Measurements from ENCODE around the gene TINAG.

TINAG gene, protein sequence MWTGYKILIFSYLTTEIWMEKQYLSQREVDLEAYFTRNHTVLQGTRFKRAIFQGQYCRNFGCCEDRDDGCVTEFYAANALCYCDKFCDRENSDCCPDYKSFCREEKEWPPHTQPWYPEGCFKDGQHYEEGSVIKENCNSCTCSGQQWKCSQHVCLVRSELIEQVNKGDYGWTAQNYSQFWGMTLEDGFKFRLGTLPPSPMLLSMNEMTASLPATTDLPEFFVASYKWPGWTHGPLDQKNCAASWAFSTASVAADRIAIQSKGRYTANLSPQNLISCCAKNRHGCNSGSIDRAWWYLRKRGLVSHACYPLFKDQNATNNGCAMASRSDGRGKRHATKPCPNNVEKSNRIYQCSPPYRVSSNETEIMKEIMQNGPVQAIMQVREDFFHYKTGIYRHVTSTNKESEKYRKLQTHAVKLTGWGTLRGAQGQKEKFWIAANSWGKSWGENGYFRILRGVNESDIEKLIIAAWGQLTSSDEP

DNA sequence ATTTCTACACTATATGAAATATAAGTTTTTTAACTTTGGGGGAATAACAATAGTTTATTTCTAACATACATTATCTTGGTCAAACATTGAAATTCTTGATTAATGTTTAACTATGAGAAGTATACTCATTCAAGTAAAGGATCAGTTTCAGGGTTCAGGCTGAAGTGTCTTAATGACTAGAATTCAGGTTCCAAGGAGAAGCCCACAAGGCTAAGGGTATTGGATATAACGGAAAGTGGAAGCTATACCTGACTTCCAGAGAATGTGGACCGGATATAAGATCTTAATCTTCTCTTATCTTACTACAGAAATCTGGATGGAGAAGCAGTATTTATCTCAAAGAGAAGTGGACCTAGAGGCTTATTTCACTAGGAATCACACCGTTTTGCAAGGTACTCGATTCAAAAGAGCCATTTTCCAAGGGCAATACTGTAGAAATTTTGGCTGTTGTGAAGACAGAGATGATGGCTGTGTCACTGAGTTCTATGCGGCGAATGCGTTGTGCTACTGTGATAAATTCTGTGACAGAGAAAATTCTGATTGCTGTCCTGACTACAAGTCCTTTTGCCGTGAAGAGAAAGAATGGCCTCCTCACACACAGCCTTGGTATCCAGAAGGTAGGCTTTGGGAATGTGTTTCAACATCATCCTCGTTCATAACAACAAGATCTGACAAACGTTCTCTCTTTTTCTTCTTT, at the start of gene TINAG:
TSS of gene TINAG (plus strand) at position 153 of the 697 bp plus-strand sequence. CDS start at position 263, 110 bp downstream.
- DNase-seq (ENCODE audit: low read depth in 3 of 3), result no peak

- DNase-seq (ENCODE audit: low read depth in 3 of 3), result no peak
Measured at GRCh38 chr6:54260025-54260424, 48.2 kb upstream of the TINAG start.

- DNase-seq (ENCODE audit: low read depth in 3 of 3), result no peak
Measured at GRCh38 chr6:54262499-54262898, 45.7 kb upstream of the TINAG start.

DNA sequence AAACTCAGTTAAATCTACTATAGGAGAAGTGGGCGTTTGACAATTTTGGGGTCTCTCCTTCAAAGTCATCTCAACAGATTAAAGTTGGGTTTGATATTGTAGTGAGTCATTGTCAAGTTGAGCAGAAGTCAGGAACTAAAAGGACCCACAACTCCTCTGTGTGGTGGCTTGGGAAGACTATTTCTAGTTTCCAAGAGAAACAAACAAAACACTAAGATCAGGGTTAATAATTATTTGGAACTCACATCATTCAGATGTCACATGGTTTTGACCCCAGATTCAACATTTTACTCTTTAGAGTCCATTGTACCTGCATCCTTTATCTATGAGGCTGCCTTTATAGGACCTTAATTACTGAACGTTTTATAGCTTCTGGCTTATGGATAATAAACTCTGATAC, 45.3 kb upstream of the TINAG start:
- no peak for DNase-seq (ENCODE audit: low read depth in 3 of 3)

DNA sequence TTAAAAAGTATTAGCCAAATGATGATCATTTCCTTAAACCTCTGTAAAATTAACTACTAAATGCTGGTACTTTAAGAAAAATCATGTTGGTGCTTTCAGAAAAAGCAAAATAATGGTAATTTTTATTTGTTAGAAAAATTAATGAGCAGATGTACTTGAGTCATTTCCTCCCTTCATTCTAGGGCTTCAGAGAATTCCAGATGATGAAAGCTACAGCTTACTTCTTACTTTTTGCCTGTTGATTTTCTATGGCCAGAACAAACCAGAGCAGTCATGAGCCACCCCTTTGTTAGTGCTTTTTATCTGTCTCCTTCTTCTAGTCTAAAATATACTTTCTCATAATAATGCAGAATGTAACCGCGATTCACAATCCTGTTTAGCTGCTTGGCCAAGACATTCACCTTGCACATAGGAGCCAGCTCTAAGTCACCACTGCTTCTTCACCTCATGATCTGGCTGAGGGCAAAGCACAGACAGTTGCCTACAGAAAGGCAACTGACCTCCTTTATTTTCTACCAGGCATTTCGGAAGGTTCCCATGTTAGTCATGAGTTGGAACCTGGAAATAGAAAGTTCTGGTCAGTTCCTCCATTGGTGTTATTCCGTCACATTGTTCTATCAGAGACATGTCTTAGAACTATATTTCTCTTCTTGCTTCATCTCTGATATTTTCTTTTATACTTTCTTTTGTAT, 43.5 kb upstream of the TINAG start:
- no peak for DNase-seq (ENCODE audit: low read depth in 3 of 3)

DNA sequence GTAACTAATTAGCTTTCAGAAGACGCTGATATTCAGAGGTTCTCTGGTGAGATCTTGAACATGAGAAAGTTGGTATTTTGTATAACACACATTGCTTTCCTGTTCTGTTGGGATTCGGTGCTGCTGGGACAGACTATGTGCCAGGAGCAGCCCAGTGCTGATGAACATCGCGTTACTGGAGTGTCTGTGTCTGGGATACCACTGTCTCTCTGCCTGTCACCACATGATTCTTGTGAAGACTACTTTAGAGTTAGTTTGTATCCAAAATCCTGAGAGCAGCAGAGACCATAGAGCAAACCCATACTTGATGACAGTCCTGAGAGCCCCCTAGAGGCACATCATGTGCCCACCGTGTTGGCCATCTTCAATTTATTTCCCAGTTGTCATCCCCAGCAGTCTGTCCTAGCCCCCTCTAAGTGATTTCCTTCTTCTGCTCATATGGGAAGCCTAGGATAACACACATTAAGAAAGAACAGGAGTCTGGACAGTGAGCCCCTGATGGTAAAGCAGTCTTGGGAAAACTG, 41.8 kb upstream of the TINAG start:
- DNase-seq (ENCODE audit: low read depth in 3 of 3), result no peak

- no peak for DNase-seq (ENCODE audit: low read depth in 3 of 3)
Measured at GRCh38 chr6:54267798-54268197, 40.4 kb upstream of the TINAG start.

- DNase-seq (ENCODE audit: low read depth in 3 of 3), result no peak
Measured at GRCh38 chr6:54273214-54273820, 34.9 kb upstream of the TINAG start.

GRCh38 chr6:54274383-54274782, 33.9 kb upstream of the TINAG start:
- DNase-seq (ENCODE audit: low read depth in 3 of 3), result no peak

DNA sequence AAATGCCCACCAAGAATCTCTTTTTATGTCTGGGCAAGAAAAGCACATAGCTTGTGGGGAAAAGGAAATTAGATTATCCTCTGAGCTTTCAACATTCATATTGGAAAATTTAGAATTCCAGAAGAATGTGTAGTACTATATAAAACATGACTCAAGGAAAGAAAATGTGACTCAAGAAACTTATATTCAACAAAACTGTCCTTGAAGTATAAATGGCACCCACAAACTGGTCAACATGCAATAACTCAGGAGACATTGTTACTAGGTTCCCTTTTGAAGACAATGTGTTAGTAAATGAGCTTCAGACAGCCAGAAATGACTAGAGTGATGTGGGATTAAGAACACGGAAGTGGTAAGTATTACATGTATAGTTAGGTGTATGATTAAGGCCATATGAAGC, 26.1 kb upstream of the TINAG start:
- no peak for DNase-seq (ENCODE audit: low read depth in 3 of 3)

GRCh38 chr6:54284161-54284860, 23.9 kb upstream of the TINAG start:
- no peak for DNase-seq (ENCODE audit: low read depth in 3 of 3)

- no peak for DNase-seq (ENCODE audit: low read depth in 3 of 3)
Measured at GRCh38 chr6:54285595-54285994, 22.6 kb upstream of the TINAG start.

DNA sequence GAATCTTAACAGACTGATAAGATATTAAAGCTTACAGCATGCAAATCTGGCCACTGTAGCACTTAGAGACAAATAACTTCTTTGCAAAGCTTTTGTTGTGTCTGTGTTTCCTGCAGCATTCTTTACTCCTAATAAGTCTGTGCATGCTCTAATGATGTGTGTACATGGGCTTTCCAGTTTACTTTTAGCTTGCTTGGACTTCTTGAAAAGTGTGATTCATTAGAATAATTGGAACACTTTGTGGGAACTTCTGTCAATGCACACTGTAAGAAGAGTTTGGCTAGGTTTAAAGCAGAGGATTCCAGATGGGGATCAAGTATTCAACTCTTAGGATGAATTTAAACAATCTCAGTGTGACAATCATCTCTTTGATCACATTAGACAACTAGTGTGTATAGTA, 22.1 kb upstream of the TINAG start:
- no peak for DNase-seq (ENCODE audit: low read depth in 3 of 3)

- no peak for DNase-seq (ENCODE audit: low read depth in 3 of 3)
Measured at GRCh38 chr6:54288474-54288873, 19.8 kb upstream of the TINAG start.

DNA sequence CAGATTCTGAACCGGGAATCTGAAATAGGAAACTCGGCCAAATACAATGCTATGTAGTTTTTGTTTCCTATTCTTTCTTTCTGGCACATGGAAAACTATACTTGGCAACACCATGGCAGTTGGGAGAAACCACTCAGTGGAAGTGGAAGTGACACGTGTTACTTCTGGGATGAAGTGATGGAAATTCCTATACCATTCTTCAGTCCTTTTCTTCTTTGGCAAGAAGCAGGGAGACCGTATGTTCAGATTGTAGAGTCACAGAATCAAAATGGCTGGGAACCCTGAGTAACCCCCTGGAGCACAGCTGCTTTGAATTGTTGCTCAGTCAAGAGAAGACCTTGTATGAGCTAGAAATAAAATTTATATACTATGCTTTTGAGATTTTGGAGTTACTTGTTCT, 18.8 kb upstream of the TINAG start:
- DNase-seq (ENCODE audit: low read depth in 3 of 3), result no peak

- no peak for DNase-seq (ENCODE audit: low read depth in 3 of 3)
Measured at GRCh38 chr6:54291146-54291545, 17.1 kb upstream of the TINAG start.

DNA sequence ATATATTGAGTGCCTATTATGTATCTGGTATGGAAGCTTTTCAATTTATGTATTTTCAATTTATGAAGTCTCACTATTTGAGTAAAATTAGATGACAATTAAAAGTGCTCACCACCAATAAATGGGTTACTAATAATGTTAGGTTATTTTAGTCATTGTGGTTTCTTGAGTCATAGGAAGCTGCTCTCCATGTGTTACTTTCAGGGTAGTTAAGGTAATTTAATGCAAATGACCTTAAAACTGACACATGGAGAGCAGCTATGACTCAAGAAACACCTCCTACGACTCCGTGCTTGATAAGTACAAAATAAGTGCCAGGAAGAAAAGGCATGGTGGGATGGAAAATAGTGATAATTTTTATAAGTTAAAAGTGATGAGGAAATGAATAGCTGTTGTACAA, 16.5 kb upstream of the TINAG start:
- no peak for DNase-seq (ENCODE audit: low read depth in 3 of 3)

DNA sequence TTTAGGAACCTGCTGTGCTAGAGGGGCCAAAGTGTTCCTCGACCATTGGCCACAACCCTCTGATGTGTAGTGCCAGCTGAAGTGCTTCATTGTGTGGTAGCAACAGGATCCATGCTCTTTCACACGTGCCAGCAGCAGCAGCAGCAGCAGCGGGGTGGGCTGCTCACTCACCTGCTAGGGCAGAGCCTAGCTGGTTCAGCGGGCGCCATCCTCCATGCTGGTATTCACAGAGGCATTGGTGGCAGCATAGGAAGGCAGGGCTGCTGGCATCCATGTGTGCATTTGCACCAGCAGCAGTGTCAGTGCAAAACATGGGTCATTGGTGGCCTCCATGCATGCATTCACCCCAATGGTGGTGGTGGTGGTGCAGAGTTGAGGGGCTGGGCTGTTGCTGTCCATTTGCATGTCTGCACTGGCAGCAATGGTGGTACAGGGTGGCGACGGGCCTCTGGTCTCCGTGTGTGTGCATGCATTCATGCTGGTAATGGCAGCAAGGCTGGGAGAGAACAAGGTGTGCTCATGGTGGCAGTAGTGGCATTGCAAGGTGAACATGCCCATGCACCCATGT, 13.2 kb upstream of the TINAG start:
- DNase-seq (ENCODE audit: low read depth in 3 of 3), result no peak

- no peak for DNase-seq (ENCODE audit: low read depth in 3 of 3)
Measured at GRCh38 chr6:54299542-54300269, 8.5 kb upstream of the TINAG start.

- DNase-seq (ENCODE audit: low read depth in 3 of 3), result no peak
Measured at GRCh38 chr6:54301770-54302169, 6.5 kb upstream of the TINAG start.
